ENCODE data around the gene COL6A3. TPM values are rescaled to one million over a fixed set of nuclear protein-coding genes. Genes with fewer than 3 reads are reported as not detected.

The COL6A3 gene
- total RNA-seq, 4 donors from 2014 or later = 105 to 712 (median 274) TPM

GRCh38 chr2:237441605-237442274 is 27.8 kb upstream of the COL6A3 start:
- no peak for DNase-seq (ENCODE audit: low spot score)
- TF ChIP-seq, protein P1, sequence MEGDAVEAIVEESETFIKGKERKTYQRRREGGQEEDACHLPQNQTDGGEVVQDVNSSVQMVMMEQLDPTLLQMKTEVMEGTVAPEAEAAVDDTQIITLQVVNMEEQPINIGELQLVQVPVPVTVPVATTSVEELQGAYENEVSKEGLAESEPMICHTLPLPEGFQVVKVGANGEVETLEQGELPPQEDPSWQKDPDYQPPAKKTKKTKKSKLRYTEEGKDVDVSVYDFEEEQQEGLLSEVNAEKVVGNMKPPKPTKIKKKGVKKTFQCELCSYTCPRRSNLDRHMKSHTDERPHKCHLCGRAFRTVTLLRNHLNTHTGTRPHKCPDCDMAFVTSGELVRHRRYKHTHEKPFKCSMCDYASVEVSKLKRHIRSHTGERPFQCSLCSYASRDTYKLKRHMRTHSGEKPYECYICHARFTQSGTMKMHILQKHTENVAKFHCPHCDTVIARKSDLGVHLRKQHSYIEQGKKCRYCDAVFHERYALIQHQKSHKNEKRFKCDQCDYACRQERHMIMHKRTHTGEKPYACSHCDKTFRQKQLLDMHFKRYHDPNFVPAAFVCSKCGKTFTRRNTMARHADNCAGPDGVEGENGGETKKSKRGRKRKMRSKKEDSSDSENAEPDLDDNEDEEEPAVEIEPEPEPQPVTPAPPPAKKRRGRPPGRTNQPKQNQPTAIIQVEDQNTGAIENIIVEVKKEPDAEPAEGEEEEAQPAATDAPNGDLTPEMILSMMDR (IDR thresholded peaks at IDR 0.05) = no peak
- peak; percentile 29 for ATAC-seq (ENCODE audit: low FRiP score)

GRCh38 chr2:237440819-237441281 is 26.9 kb upstream of the COL6A3 start:
- TF ChIP-seq, protein P1 (IDR thresholded peaks at IDR 0.05) = no peak
- ATAC-seq (ENCODE audit: low FRiP score) (no peak), DNase-seq (ENCODE audit: low spot score) (no peak)

DNA sequence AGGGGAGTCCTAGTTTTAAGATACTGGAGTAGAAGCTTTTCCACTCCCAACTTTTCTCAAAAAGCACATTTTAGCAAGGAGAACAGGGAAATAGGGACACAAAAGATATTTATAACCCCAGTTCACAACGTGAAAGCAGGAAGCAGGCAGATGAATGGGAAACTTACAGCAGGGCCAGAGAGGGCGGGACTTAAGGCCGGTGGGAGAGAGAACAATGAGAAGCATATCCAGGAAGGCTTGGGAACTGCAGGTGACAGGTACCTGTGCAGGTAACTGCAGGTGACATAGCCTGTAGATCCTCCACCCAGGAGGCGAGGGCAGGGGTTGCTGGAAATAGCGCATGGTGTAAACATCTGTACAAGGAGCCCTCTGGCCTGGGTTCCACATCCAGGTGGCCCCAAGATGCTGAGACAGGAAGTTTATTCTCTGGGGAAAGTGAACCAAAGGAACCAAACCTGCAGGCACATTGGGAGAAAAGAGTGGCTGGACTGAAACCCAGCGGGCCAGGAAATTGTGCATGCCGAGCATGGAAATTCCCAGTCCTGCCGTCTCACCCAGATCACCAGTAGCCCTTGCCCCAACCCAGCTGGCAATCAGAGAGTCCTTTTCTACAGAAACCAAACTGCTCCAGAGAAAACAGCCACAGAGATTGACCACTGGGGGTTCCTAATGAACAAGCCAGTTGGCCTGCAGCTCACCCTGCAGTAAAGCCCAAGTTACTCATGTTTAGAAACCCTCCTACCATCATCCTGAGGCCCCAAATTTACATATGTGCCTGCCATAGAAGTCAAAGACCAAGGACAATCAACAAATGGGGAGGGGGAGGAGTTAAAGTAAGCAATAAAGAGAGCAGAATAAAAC is 24.3 kb upstream of the COL6A3 start:
- DNase-seq (ENCODE audit: low spot score) (no peak), ATAC-seq (ENCODE audit: low FRiP score) (no peak)
- TF ChIP-seq, protein P1 (IDR thresholded peaks at IDR 0.05) = no peak

- ATAC-seq (ENCODE audit: low FRiP score) = no peak
- no peak for DNase-seq (ENCODE audit: low spot score)
- TF ChIP-seq, protein P1 (IDR thresholded peaks at IDR 0.05) = no peak
Measured at GRCh38 chr2:237437566-237437965, 23.6 kb upstream of the COL6A3 start.

GRCh38 chr2:237435844-237436587 is 22.1 kb upstream of the COL6A3 start:
- TF ChIP-seq, protein P1 (IDR thresholded peaks at IDR 0.05) = no peak
- ATAC-seq (ENCODE audit: low FRiP score) (no peak), DNase-seq (ENCODE audit: low spot score) (no peak)

DNA sequence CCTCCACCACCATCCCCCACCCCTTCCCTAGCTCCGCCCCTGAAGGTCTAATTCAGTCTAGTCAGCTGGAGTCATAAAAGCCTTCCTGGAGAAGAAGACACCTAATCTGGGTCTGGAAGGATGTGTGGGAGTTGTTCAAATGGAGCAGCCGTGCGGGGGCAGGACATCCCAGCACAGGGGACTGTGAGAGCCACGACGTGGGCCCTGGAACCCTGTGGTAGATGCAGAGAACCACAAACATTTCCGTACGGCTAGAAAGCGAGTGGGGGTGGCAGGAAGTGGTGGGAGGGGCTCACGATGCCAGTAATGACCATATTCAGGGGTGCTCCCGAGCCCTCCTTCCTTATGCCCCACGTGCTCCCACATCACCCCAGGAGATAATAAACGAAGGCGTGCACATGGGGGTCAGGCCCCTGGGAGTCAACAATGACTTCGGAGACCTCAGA is 20.9 kb upstream of the COL6A3 start:
- TF ChIP-seq, protein P1 (IDR thresholded peaks at IDR 0.05) = no peak
- DNase-seq (ENCODE audit: low spot score) (no peak), ATAC-seq (ENCODE audit: low FRiP score) (no peak)

All from omental fat pad (tissue), 4 donors.